Subcutaneous adipose tissue (tissue), 4 donors: ENCODE measurements around the gene COQ8A. TPM values are rescaled to one million over a fixed set of nuclear protein-coding genes. Genes with fewer than 3 reads are reported as not detected.

Source experiments
- CTCF ChIP-seq: fragments of 450-650 bp; IDR thresholded peaks from one replicate; pipeline ENCODE4 v1.5.1; 2016; ENCODE audit warnings: low read depth, mild to moderate bottlenecking, control low read depth, antibody characterized with exemption, moderate library complexity
- total RNA-seq, 4 donors: library from RNA; depleted of rRNA; stranded (reverse); fragments of >200 nt; gene quantifications; one replicate each; pipeline ENCODE4 v1.1.0, GENCODE V29; 2016

The COQ8A gene
- total RNA-seq, 4 donors from 2014 or later, result 119 to 506 (median 227) TPM

- no peak for TF ChIP-seq CTCF
Measured at GRCh38 chr1:226953175-226953800, 13.2 kb downstream of the COQ8A start.

GRCh38 chr1:226954337-226954736, 14.2 kb downstream of the COQ8A start:
- TF ChIP-seq CTCF, result no peak

- TF ChIP-seq CTCF, result no peak
Measured at GRCh38 chr1:226954777-226955176, 14.7 kb downstream of the COQ8A start.

GRCh38 chr1:226956942-226957713, 17.0 kb downstream of the COQ8A start:
- TF ChIP-seq CTCF, result no peak

- TF ChIP-seq CTCF, result no peak
Measured at GRCh38 chr1:226957714-226958113, 17.6 kb downstream of the COQ8A start.

- no peak for TF ChIP-seq CTCF
Measured at GRCh38 chr1:226958300-226958699, 18.2 kb downstream of the COQ8A start.

- no peak for TF ChIP-seq CTCF
Measured at GRCh38 chr1:226960256-226960655, 20.2 kb downstream of the COQ8A start.
